ENCODE measurements around the gene OR51F1. TPM values are rescaled to one million over a fixed set of nuclear protein-coding genes. Genes with fewer than 3 reads are reported as not detected.

Gene OR51F1
- total and polyA plus RNA-seq, 2 experiments from 2014 or later, result not detected

- ATAC-seq, result no peak
- H3K27me3 Mint-ChIP-seq (ENCODE audit: insufficient read depth, low read depth, poor library complexity), result peaks cover 2% of the 10 kb centered on the region
Observed at GRCh38 chr11:4768094-4768493, 1.6 kb downstream of the OR51F1 start.

More at GRCh38 chr11:4768094-4768493, 1.6 kb downstream of the OR51F1 start:
- H2AFZ ChIP-seq, result no peak overlapping the region
- Mint-ChIP-seq H3K9me3 (no peaks in the 10 kb centered on the region), H3K4me1 (no peaks in the 10 kb centered on the region), H3K4me3 (no peak overlapping the region), H3K27ac (no peak overlapping the region), H3K36me3 (ENCODE audit: low read depth) (no peaks in the 10 kb centered on the region)
- no peaks in the 10 kb centered on the region; the same call in 1 of the 2 replicates for H3K9me2 ChIP-seq (ENCODE audit: insufficient read depth)
- no peaks in the 10 kb centered on the region for H3K36me3 ChIP-seq (ENCODE audit: insufficient read depth)
- no peak overlapping the region for H3K4me2 ChIP-seq
- H4K20me1 ChIP-seq (replicated peaks; ENCODE audit: insufficient read depth), result no peaks in the 10 kb centered on the region
- no peak for DNase-seq (ENCODE audit: low spot score)
- H3K27me3 ChIP-seq (ENCODE audit: insufficient read depth), result no peaks in the 10 kb centered on the region
- H3K79me2 ChIP-seq (replicated peaks; ENCODE audit: insufficient read depth), result no peaks in the 10 kb centered on the region
- no peak overlapping the region for H3K27ac ChIP-seq (ENCODE audit: low read depth)
- no peak for TF ChIP-seq ETS1 (IDR thresholded peaks at IDR 0.05)
- no peak for TF ChIP-seq EZH2 (IDR thresholded peaks at IDR 0.05; ENCODE audit: low read depth, unreplicated experiment)
- no peak for TF ChIP-seq ZNF462 (CRISPR knock-in tag; IDR thresholded peaks at IDR 0.05)
- no peak for TF ChIP-seq ZNF331 (CRISPR knock-in tag; IDR thresholded peaks at IDR 0.05; ENCODE audit: low read depth)
- TF ChIP-seq ZNF114 (CRISPR knock-in tag; IDR thresholded peaks at IDR 0.05), result no peak
- TF ChIP-seq REST (IDR thresholded peaks at IDR 0.05; ENCODE audit: unreplicated experiment), result no peak
- no peak for TF ChIP-seq EZH2phosphoT487 (IDR thresholded peaks at IDR 0.05; ENCODE audit: unreplicated experiment)
- TF ChIP-seq NANOG (IDR thresholded peaks at IDR 0.05; ENCODE audit: borderline replicate concordance), result no peak
- no peak for TF ChIP-seq STAT1 (IDR thresholded peaks at IDR 0.05; ENCODE audit: unreplicated experiment)
- no peak for TF ChIP-seq POLR2AphosphoS5 (IDR thresholded peaks at IDR 0.05; ENCODE audit: low read depth)
- TF ChIP-seq, protein P1, sequence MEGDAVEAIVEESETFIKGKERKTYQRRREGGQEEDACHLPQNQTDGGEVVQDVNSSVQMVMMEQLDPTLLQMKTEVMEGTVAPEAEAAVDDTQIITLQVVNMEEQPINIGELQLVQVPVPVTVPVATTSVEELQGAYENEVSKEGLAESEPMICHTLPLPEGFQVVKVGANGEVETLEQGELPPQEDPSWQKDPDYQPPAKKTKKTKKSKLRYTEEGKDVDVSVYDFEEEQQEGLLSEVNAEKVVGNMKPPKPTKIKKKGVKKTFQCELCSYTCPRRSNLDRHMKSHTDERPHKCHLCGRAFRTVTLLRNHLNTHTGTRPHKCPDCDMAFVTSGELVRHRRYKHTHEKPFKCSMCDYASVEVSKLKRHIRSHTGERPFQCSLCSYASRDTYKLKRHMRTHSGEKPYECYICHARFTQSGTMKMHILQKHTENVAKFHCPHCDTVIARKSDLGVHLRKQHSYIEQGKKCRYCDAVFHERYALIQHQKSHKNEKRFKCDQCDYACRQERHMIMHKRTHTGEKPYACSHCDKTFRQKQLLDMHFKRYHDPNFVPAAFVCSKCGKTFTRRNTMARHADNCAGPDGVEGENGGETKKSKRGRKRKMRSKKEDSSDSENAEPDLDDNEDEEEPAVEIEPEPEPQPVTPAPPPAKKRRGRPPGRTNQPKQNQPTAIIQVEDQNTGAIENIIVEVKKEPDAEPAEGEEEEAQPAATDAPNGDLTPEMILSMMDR (conservative IDR thresholded peaks at IDR 0.05; ENCODE audit: low read depth in 2 of 2), result no peak
- no peak for TF ChIP-seq JUNB (IDR thresholded peaks at IDR 0.05; ENCODE audit: unreplicated experiment)
- no peak for TF ChIP-seq CREB1 (CRISPR knock-in tag; IDR thresholded peaks at IDR 0.05; ENCODE audit: low read depth)
- no peak overlapping the region for H3K4me3 ChIP-seq
- no peaks in the 10 kb centered on the region for H3F3A ChIP-seq (replicated peaks; ENCODE audit: low read depth)
- H3K4me1 ChIP-seq (ENCODE audit: insufficient read depth), result no peaks in the 10 kb centered on the region
